IPS-20b (cell line): ENCODE data around the gene HOXC6.

ENCODE experiments used
- H3K27ac ChIP-seq: one replicate; pipeline ENCODE4 v1.5.1; 2013; ENCODE audit warnings: low read length
- H3K27me3 ChIP-seq: 2 replicates; pipeline ENCODE4 v1.6.1; 2013; ENCODE audit warnings: mild to moderate bottlenecking, low read length, inconsistent platforms; ENCODE audit not compliant: insufficient read depth
- H3K36me3 ChIP-seq: 2 replicates; pipeline ENCODE4 v1.6.1; 2013; ENCODE audit warnings: low read depth, mild to moderate bottlenecking, inconsistent platforms, low read length, moderate library complexity; ENCODE audit not compliant: insufficient read depth
- H3K4me1 ChIP-seq: 2 replicates; pipeline ENCODE4 v1.6.1; 2013; ENCODE audit warnings: mild to moderate bottlenecking, control low read depth, inconsistent platforms, low read length, moderate library complexity; ENCODE audit not compliant: insufficient read depth
- H3K4me3 ChIP-seq: 2 replicates; pipeline ENCODE4 v1.5.1; 2013; ENCODE audit warnings: mild to moderate bottlenecking, low read length, inconsistent platforms
- H3K9ac ChIP-seq: 2 replicates; pipeline ENCODE4 v1.6.1; 2013; ENCODE audit warnings: low read depth, mild to moderate bottlenecking, inconsistent platforms, low read length, moderate library complexity
- H3K9me3 ChIP-seq: 2 replicates; pipeline ENCODE4 v1.6.1; 2013; ENCODE audit warnings: mild to moderate bottlenecking, low read depth, low read length, inconsistent platforms; ENCODE audit not compliant: insufficient read depth

The HOXC6 gene

DNA sequence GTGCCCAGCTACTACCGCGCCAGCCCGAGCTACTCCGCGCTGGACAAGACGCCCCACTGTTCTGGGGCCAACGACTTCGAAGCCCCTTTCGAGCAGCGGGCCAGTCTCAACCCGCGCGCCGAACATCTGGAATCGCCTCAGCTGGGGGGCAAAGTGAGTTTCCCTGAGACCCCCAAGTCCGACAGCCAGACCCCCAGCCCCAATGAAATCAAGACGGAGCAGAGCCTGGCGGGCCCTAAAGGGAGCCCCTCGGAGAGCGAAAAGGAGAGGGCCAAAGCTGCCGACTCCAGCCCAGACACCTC is 42.6 kb upstream of the HOXC6 start:
- H3K27me3 ChIP-seq: peaks cover 100% of the 10 kb centered on the region
- H3K4me3 ChIP-seq: no peak overlapping the region
- no peaks in the 10 kb centered on the region for H3K4me1 ChIP-seq
- H3K36me3 ChIP-seq: no peaks in the 10 kb centered on the region
- H3K9me3 ChIP-seq: peaks cover 15% of the 10 kb centered on the region; the same call in 1 of the 2 replicates
- H3K27ac ChIP-seq: no peak overlapping the region
- no peak overlapping the region for H3K9ac ChIP-seq

GRCh38 chr12:53985994-53986685 is 42.1 kb upstream of the HOXC6 start:
- Histone ChIP-seq H3K4me1 (no peaks in the 10 kb centered on the region), H3K4me3 (no peak overlapping the region), H3K9me3 (peaks cover 15% of the 10 kb centered on the region; the same call in 1 of the 2 replicates), H3K27me3 (peaks cover 100% of the 10 kb centered on the region), H3K9ac (no peak overlapping the region), H3K36me3 (no peaks in the 10 kb centered on the region), H3K27ac (no peak overlapping the region)

DNA sequence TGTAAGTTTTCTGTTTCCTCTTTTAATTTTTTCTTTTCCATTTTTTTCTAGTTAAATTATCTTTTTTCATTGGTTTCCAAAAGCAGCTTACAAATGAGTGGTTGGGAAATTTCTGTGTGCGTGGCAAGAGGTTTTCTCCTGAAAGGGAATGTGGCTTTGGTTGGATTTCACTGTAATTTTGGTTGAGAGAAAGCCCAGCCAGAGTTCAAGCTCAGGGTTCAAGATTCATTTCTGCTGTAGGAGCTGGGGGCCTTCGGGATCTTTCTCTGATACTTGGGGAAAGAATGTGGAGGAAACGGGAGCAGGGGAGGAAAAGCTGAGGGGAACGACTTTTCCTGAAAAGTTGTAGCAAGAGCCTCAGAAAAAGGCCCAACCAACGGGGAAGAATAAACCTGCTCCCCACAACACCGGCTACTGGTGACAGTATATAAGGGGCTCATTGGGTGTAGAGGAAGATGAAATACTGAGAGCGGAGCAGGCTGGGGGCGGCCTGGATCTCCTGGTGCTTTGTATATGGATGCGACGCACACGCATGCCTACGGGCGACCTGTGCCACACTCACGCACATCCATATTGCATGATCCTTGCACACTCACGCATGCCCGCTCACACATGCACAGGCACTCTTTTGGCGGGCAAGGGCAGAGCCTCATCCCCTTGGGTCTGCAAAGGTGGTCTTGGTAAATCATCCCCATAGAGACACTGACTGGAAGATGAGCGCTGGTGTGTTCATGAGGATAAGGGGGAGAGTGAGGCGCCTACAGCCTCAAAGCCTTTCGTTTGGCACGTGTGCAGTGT is 41.4 kb upstream of the HOXC6 start:
- Histone ChIP-seq H3K4me3 (no peak overlapping the region), H3K9ac (no peak overlapping the region), H3K36me3 (no peaks in the 10 kb centered on the region), H3K27me3 (peaks cover 100% of the 10 kb centered on the region), H3K4me1 (no peaks in the 10 kb centered on the region), H3K27ac (no peak overlapping the region), H3K9me3 (peaks cover 15% of the 10 kb centered on the region; the same call in 1 of the 2 replicates)

DNA sequence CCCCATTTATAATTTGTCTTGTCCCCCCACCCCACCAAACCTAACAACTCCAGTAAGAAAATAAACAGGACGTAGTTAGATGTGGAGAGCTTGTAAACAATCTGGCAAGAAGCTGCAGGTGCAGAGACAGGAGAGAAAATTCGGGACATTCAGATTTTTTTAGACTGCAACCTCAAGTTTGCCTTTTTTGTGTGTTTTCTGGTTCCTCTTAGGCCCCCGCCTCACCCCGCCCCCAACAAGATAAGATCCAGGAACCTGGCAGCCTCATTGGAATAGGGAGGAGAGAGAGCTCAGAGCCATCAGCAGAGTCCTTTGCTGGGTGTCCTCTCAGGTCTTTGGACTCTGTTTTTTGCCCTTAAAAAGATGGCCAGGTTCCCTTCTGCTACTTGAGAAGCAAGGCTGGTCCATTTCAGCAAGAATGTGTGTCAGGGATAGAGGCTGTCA is 40.4 kb upstream of the HOXC6 start:
- no peak overlapping the region for H3K27ac ChIP-seq
- H3K4me3 ChIP-seq: no peak overlapping the region
- no peaks in the 10 kb centered on the region for H3K36me3 ChIP-seq
- H3K27me3 ChIP-seq: peaks cover 100% of the 10 kb centered on the region
- peaks cover 15% of the 10 kb centered on the region; the same call in 1 of the 2 replicates for H3K9me3 ChIP-seq
- no peak overlapping the region for H3K9ac ChIP-seq
- no peaks in the 10 kb centered on the region for H3K4me1 ChIP-seq

DNA sequence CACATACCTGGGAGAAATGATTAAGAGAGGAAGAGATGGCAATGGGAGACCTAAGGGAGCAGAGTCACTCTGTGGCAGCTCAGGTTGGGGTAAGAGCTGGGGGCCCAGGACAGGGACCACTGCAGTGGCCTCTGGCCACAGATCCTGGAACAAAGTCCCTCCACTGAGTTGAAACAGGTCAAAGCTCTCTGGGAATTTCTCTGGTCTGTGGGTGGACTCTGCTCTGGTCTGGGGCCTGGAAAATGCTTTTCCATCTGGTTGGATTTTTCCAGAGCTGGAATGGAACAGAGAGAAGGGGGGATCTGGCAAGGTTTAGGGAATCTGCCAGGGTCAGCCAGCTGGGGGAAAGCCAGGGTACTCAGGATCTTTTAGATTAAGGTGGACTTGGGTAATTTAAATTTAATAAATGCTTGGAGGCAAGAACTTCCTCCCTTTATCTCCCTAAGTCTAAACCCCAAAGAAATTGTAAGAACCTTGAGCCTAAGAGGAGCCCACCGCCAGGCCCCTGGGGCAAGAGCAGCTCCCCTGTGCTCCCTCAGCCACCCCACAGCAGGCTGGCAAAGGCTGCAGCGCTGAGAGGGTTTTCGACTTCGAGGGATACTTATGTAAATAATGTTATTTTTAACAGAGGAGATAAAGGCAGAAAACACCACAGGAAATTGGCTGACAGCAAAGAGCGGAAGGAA is 39.6 kb upstream of the HOXC6 start:
- H3K4me3 ChIP-seq: no peak overlapping the region
- peaks cover 12% of the 10 kb centered on the region; the same call in 1 of the 2 replicates for H3K9me3 ChIP-seq
- no peaks in the 10 kb centered on the region for H3K4me1 ChIP-seq
- no peak overlapping the region for H3K27ac ChIP-seq
- no peaks in the 10 kb centered on the region for H3K36me3 ChIP-seq
- H3K27me3 ChIP-seq: peaks cover 100% of the 10 kb centered on the region
- H3K9ac ChIP-seq: no peak overlapping the region

- Histone ChIP-seq H3K4me1 (no peaks in the 10 kb centered on the region), H3K9me3 (peaks cover 12% of the 10 kb centered on the region; the same call in 1 of the 2 replicates), H3K27me3 (peaks cover 100% of the 10 kb centered on the region), H3K27ac (no peak overlapping the region), H3K36me3 (no peaks in the 10 kb centered on the region), H3K4me3 (no peak overlapping the region), H3K9ac (no peak overlapping the region)
These were observed 38.8 kb upstream of the HOXC6 start for GRCh38 chr12:53989227-53990113.

DNA sequence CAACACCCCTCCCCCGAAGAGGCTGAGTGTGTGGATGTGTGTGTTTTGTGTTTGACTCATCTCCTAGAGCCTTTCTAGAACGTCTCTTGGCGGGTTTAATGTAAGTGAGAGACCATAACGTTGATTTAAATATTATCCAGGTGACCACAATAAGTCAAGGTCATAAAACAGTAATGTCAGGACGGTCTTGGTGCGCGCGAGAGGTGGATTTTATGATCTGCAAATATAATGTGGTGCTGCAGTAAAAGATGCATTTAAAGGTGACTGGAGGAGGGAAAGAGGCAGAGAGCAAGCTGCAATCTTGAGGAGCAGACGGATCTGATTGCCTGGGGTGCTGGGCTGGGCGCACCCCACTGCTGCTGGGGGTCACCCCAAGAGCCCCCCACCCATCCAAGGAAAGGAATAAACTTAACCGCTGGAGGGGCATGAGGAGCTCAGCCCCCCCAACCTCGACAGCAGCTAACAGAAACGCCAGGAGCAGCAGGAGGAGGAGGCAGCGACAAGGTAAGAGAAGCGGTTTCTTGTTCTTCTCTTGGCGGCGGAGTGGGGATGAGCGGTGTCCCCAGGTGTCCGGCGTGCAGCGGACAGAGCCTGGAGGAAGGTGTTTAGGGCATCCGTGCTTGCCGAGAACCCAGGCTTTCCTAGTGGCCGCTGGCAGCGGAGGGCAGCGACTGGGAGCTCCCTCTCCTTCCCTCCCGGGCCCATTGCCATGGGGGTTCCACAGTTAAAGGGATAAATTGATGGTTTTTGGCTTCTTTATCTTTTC is 37.7 kb upstream of the HOXC6 start:
- Histone ChIP-seq H3K9ac (no peak overlapping the region), H3K4me1 (no peaks in the 10 kb centered on the region), H3K4me3 (no peak overlapping the region), H3K27ac (no peak overlapping the region), H3K27me3 (peaks cover 100% of the 10 kb centered on the region), H3K9me3 (peaks cover 6% of the 10 kb centered on the region; the same call in 1 of the 2 replicates), H3K36me3 (no peaks in the 10 kb centered on the region)

GRCh38 chr12:53991077-53991460 is 37.2 kb upstream of the HOXC6 start:
- Histone ChIP-seq H3K4me1 (peaks cover under 1% of the 10 kb centered on the region; the same call in 1 of the 2 replicates), H3K9me3 (peaks cover 5% of the 10 kb centered on the region; the same call in 1 of the 2 replicates), H3K27me3 (peaks cover 100% of the 10 kb centered on the region)

DNA sequence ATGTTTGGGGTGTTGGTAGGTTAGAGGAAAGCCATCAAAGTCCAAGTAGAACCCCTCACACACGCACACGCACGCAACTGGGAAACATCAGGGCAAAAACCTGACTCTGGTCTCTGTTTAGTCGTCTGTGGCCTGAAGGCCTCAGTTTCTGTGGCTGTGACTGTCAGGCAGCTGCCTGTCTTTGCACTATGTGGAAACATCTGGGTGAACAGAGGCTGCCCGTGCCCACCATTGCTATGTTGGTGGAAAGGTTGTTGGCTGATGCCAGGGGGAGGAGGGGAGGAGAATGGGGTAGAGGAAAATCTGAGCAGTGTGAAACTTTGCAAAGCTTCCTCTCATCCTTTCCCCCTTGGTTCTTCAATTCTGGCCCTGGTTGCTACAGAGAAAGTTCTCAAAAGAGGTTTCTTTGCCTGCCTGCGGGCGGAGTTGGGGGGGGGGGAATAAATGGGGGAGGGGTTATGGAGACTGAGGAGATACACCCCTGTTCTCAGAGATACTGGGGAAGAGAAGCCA is 35.8 kb upstream of the HOXC6 start:
- H3K27ac ChIP-seq: no peak overlapping the region
- H3K4me3 ChIP-seq: no peak overlapping the region
- H3K9ac ChIP-seq: no peak overlapping the region
- peaks cover 2% of the 10 kb centered on the region; the same call in 1 of the 2 replicates for H3K4me1 ChIP-seq
- peaks cover 100% of the 10 kb centered on the region for H3K27me3 ChIP-seq
- no peaks in the 10 kb centered on the region for H3K36me3 ChIP-seq
- peaks cover 14% of the 10 kb centered on the region; the same call in 1 of the 2 replicates for H3K9me3 ChIP-seq

More at GRCh38 chr12:53991077-53991460, 37.2 kb upstream of the HOXC6 start:
- no peaks in the 10 kb centered on the region for H3K36me3 ChIP-seq
- no peak overlapping the region for H3K9ac ChIP-seq
- H3K27ac ChIP-seq: no peak overlapping the region
- H3K4me3 ChIP-seq: no peak overlapping the region

- Histone ChIP-seq H3K27me3 (peaks cover 100% of the 10 kb centered on the region), H3K4me1 (peaks cover 2% of the 10 kb centered on the region; the same call in 1 of the 2 replicates), H3K9ac (no peak overlapping the region)
These were observed 34.9 kb upstream of the HOXC6 start for GRCh38 chr12:53993162-53994008.

More at GRCh38 chr12:53993162-53994008, 34.9 kb upstream of the HOXC6 start:
- H3K9me3 ChIP-seq: peaks cover 14% of the 10 kb centered on the region; the same call in 1 of the 2 replicates
- H3K27ac ChIP-seq: no peak overlapping the region
- no peak overlapping the region for H3K4me3 ChIP-seq
- no peaks in the 10 kb centered on the region for H3K36me3 ChIP-seq
